Activated T-helper 17 cell treated with anti-CD3 and anti-CD28 coated beads, Interleukin-2, amount 50 U/mL, for 72 hours (primary cell): ENCODE data around the gene ZNF850. TPM values are rescaled to one million over a fixed set of nuclear protein-coding genes. Genes with fewer than 3 reads are reported as not detected.
A peak's percentile ranks its signal among the peaks of the same experiment; 100 is the strongest.
"Not testable (repeated sequence)": the region's sequence is repeated elsewhere in the genome, so short reads cannot be mapped to it uniquely, and the experiment has no call there.

Experiments used
- ATAC-seq: fragments of 150-1000 bp; cut with Tn5 transposase; replicated peaks from 2 replicates; pipeline ENCODE4 v1.10.0; 2021; ENCODE audit warnings: mild to moderate bottlenecking, moderate library complexity
- H3K27ac Mint-ChIP-seq: one replicate; pipeline ENCODE4 v1.8.0; 2022; ENCODE audit warnings: mixed read lengths
- H3K27me3 Mint-ChIP-seq: one replicate; pipeline ENCODE4 v1.8.0; 2022; ENCODE audit warnings: mixed read lengths
- H3K36me3 Mint-ChIP-seq: one replicate; pipeline ENCODE4 v1.8.0; 2022; ENCODE audit warnings: low read depth, mild to moderate bottlenecking, mixed read lengths
- H3K4me1 Mint-ChIP-seq: one replicate; pipeline ENCODE4 v1.8.0; 2022; ENCODE audit warnings: mixed read lengths
- H3K4me3 Mint-ChIP-seq: one replicate; pipeline ENCODE4 v1.8.0; 2022; ENCODE audit warnings: mild to moderate bottlenecking, mixed read lengths
- H3K9me3 Mint-ChIP-seq: one replicate; pipeline ENCODE4 v1.8.0; 2022; ENCODE audit warnings: mixed read lengths
- total RNA-seq, 2 donors: library from RNA; stranded (reverse); gene quantifications; one replicate each; pipeline ENCODE4 v1.2.3, GENCODE V29; 2022

ZNF850 gene
- total RNA-seq: 10 to 100 TPM in 1 of 2 donors, 1 to 10 TPM in 1; 4.7 to 13.9 TPM

DNA sequence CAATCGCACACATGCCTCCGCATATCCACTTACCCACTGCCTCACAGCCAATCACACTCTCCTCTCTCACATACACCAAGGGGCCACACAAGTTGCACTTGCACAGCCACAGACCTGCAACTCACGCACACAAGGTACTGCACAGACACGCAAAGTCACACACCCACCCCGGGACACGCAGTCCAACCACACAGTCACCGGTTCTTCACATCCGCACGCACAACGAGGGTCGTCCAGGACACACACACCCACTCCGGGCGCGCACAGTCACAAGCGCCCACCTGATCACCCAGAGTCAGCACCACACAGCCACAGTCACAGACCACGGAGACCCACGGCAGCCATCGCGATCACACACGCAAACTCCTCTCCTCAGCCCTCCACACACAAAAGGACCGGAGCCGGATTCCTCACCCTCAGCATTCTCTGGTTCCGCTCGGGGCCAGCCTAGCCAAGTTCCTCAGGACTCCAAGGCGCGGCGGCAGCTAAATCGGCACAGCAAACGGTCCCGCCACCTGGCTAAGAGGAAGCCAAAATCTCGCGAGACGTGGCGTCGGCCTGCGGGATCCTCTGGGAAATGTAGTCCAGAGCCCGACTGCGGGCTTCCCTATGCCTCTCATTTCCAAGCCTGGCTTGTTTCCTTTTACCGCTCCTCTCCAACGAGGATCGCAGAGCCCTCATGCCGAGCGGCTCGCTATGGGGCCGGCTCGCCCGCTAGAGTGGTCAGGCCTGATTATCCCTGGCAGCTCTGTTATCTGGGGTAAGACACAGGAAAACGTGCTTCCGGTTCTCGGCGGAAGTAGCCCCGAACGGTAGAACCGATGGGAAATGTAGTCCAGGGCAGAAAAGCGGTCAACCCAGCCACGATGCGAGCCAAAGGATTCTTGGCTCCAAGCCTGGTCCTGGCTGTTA lies at the start of gene ZNF850:
Gene ZNF850, minus strand, starts transcription at position 497 of the 912 bp plus-strand sequence. CDS start 10,201 bp downstream, outside the sequence.
- H3K27me3 Mint-ChIP-seq: no peaks in the 10 kb centered on the region
- peaks cover 8% of the 10 kb centered on the region for H3K9me3 Mint-ChIP-seq
- ATAC-seq: peak; percentile 95
- H3K27ac Mint-ChIP-seq: peak within 1 kb of the TSS; percentile 93
- peak within 1 kb of the TSS; percentile 97 for H3K4me3 Mint-ChIP-seq
- peaks cover 28% of the 10 kb centered on the region for H3K36me3 Mint-ChIP-seq
- H3K4me1 Mint-ChIP-seq: peaks cover 15% of the 10 kb centered on the region

DNA sequence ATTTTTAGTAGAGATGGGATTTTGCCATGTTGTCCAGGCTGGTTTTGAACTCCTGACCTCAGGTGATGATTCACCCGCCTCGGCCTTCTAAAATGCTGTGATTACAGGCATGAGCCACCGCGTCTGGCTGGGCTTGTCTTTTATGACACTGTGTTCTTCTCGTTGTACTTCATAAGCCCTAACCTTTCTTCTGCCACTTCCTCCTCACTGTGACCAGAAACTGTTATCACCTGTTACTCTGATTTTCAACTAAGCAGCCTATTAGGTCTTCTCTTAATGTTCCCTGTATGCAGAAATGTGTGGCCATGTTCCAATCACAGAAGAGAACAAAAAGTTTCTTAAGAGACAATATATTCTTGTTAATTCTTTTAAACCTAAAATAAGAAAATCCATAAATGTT lies 49.2 kb upstream of the ZNF850 start:
- no peak overlapping the region for H3K27ac Mint-ChIP-seq
- H3K9me3 Mint-ChIP-seq: peaks cover 35% of the 10 kb centered on the region
- ATAC-seq: no peak
- H3K4me3 Mint-ChIP-seq: no peak overlapping the region
- H3K36me3 Mint-ChIP-seq: peaks cover 95% of the 10 kb centered on the region
- no peaks in the 10 kb centered on the region for H3K4me1 Mint-ChIP-seq
- no peaks in the 10 kb centered on the region for H3K27me3 Mint-ChIP-seq

DNA sequence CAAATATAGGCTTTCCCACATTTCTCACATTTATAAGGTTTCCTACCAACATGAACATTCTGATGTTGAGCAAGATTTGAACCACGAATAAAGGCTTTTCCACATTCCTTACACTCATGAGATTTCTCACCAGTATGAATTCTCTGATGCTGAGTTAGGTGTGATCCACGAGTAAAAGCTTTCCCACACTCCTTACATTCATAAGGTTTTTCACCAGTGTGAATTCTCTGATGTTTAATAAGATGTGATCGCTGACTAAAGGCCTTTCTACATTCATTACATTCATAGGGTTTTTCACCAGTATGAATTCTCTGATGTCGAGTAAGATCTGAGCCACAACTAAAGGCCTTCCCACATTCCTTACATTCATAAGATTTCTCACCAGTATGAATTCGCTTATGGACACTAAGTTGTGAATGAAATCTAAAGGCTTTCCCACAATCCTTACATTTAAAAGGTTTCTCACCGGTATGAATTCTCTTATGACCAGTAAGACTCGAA lies 46.6 kb upstream of the ZNF850 start:
- peaks cover 23% of the 10 kb centered on the region for H3K9me3 Mint-ChIP-seq
- peaks cover 97% of the 10 kb centered on the region for H3K36me3 Mint-ChIP-seq
- ATAC-seq: no peak
- no peak overlapping the region for H3K27ac Mint-ChIP-seq
- no peaks in the 10 kb centered on the region for H3K4me1 Mint-ChIP-seq
- H3K4me3 Mint-ChIP-seq: no peak overlapping the region
- H3K27me3 Mint-ChIP-seq: no peaks in the 10 kb centered on the region

DNA sequence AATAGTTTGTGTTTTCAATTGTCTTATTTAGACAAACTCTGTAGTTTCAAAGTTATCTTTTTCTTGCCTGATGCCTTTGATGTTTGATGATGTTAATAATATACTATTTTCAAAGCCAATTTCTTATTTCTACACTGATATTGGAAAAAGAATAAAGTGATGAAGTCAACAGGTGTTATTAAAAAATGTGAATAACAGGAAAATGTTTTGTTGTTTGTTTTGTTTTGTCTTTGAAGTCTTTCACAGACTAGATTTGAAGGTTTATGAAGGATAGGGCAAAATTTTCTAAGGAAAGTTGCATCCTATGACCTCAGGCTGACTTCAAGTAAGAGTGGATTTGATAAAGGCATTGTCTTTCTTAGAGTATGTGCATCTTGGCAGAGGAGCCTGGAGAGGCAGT lies 34.4 kb upstream of the ZNF850 start:
- no peak for ATAC-seq
- H3K27me3 Mint-ChIP-seq: no peaks in the 10 kb centered on the region
- H3K36me3 Mint-ChIP-seq: peaks cover 53% of the 10 kb centered on the region
- H3K27ac Mint-ChIP-seq: no peak overlapping the region
- H3K4me3 Mint-ChIP-seq: no peak overlapping the region
- H3K4me1 Mint-ChIP-seq: no peaks in the 10 kb centered on the region
- peaks cover 18% of the 10 kb centered on the region for H3K9me3 Mint-ChIP-seq

DNA sequence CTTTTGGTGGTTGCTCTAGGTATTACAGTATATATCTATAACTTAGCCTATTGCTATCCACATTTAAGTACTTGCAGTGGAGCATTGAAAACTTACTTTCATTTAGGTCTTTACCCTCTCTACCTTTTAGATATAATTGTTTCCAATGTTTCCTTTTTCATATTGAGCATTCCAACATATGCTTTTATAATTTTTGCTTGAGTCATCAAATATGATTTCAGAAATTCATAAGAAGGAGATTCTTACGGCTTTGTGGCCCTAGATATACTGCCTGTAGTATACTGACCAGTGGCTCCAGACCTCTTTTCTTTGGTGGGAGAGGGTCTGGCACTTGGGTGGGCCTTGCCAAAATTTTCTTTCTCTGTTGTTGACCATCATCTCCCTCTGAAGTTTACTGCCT lies 32.8 kb upstream of the ZNF850 start:
- H3K4me3 Mint-ChIP-seq: no peak overlapping the region
- peaks cover 70% of the 10 kb centered on the region for H3K36me3 Mint-ChIP-seq
- peaks cover 7% of the 10 kb centered on the region for H3K9me3 Mint-ChIP-seq
- H3K27ac Mint-ChIP-seq: no peak overlapping the region
- no peak for ATAC-seq
- H3K27me3 Mint-ChIP-seq: no peaks in the 10 kb centered on the region
- H3K4me1 Mint-ChIP-seq: no peaks in the 10 kb centered on the region

DNA sequence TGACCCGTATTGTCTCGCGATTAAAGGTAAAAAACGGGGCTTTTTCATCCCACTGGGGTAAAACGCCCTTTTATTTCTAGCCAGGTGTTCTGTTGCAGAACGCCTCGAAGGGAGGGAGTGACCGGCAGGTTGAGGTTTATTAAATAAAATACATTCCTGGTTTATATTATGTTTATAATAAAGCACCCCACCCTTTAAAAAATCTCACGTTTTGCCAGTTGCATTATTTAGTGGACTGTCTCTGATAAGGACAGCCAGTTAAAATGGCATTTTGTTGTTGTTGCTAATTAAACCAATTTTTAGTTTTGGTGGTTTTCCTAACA lies 25.1 kb upstream of the ZNF850 start:
- Mint-ChIP-seq H3K27ac (peak overlapping the region; percentile 97), H3K4me1 (peaks cover 6% of the 10 kb centered on the region), H3K27me3 (no peaks in the 10 kb centered on the region), H3K36me3 (peaks cover 47% of the 10 kb centered on the region), H3K4me3 (peak overlapping the region; percentile 91), H3K9me3 (peaks cover 13% of the 10 kb centered on the region)
- ATAC-seq: no peak

- Mint-ChIP-seq H3K4me1 (peaks cover 10% of the 10 kb centered on the region), H3K27ac (peak overlapping the region; percentile 97), H3K36me3 (peaks cover 42% of the 10 kb centered on the region), H3K9me3 (peaks cover 21% of the 10 kb centered on the region), H3K4me3 (peak overlapping the region; percentile 91), H3K27me3 (peaks cover 6% of the 10 kb centered on the region)
- ATAC-seq: no peak
Observed at GRCh38 chr19:36796714-36796992, 24.0 kb upstream of the ZNF850 start.

DNA sequence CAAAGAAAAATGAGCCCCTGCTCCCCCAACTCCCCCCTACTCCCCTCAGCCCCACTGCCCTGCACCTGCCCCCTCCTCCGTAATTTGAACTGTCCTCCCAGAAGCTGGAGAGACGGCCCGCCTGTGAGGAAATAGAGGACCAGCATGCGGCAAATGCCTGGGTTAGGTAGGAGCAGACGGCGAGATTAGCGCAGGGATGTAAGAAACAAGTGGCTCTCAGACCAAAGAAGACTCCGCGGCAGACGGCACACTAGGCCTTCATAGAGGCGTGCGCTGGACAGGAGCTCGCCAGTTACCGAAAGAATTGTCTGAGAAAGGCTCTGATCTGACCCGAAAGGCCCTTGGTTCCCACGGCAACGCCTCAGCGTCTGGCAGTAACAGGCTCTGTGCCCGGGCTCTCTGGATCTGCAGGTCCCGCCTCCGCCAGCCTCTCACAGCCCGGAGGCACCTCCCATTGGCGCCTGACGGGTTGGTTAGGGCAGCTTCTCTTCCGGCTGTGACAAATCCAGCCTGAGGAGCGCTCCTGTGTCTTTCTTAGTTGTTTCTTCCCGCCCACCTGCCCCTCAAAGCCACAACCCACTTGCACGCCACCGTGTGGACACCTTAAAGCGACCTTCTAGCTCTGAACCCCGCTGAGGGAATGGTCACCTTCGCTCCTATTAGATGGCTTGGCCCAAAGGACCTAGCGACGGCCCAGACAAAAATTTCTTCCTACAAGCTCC lies 19.0 kb upstream of the ZNF850 start:
- Mint-ChIP-seq H3K4me3 (peak overlapping the region; percentile 22), H3K9me3 (peaks cover 20% of the 10 kb centered on the region), H3K27me3 (peaks cover 10% of the 10 kb centered on the region)
- H3K4me1 Mint-ChIP-seq, H3K27ac Mint-ChIP-seq, H3K36me3 Mint-ChIP-seq: not testable (repeated sequence)
- ATAC-seq: peak; percentile 90

DNA sequence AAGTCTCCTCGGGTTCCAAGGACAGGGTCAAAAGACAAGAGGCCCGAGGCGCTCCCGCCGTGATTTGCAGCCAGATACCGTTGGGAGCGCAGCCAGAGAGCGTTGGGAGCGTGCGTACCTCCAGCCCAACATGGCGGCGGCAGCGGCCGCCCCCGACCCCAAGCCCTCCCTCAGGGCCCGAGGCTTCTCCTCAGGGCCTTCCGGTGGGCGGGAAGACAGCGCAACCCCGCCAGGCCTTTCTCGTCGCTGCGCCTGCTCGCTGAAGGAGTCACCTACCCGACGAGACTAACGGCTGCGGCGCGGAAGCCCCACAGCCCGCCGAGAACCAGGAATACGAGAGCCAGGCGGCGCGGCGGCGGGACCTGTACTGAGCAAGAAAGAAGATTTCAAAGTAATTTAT lies 3.2 kb upstream of the ZNF850 start:
- Mint-ChIP-seq H3K27ac (no peak overlapping the region), H3K27me3 (no peaks in the 10 kb centered on the region), H3K9me3 (peaks cover 8% of the 10 kb centered on the region), H3K36me3 (peaks cover 22% of the 10 kb centered on the region), H3K4me1 (peaks cover 14% of the 10 kb centered on the region), H3K4me3 (no peak overlapping the region)
- ATAC-seq: no peak

GRCh38 chr19:36773223-36773579 lies 594 bp upstream of the ZNF850 start:
- no peaks in the 10 kb centered on the region for H3K27me3 Mint-ChIP-seq
- peak overlapping the region; percentile 93 for H3K27ac Mint-ChIP-seq
- ATAC-seq: no peak
- H3K36me3 Mint-ChIP-seq: peaks cover 28% of the 10 kb centered on the region
- H3K4me3 Mint-ChIP-seq: peak overlapping the region; percentile 97
- H3K4me1 Mint-ChIP-seq: peaks cover 15% of the 10 kb centered on the region
- H3K9me3 Mint-ChIP-seq: peaks cover 8% of the 10 kb centered on the region

DNA sequence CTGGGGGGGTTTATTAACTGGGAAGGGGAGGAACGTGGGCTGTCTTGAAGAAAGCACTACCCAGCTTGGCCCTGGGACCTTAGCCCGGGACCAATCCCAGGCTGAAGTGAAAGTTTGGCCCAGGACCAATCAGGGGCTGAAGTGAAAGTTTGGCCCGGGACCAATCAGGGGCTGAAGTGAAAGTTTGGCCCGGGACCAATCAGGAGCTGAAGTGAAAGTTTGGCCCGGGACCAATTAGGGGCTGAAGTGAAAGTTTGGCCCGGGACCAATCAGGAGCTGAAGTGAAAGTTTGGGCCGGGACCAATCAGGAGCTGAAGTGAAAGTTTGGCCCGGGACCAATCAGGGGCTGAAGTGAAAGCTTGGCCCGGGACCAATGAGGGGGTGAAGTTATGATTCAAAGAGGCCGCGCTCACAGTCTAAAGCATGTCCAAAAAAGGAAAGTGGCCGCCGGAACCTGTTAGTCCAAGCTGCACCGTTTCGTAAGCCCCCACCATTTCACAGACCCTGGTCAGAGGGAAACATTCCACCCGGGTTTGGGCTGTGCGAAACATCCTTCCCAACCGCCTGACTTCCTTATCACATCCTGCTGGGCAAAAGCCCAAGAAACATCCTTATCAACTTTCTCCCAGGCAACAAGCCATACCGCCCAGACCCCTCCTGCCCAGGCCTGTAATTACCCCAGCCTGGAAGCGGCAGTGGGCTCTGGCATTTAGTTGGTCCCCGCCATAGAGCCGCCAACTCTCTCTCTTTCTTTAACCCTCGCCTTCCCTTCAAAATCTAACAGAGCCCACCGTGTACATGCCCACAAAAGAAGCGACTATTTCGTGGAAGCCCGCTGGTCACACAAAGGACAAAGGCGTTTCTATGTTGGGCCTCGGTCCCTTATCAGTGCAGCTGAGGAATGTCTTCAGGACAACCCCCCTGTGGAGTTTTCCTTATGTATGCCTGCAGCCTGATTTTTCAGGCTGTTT lies 1.1 kb downstream of the ZNF850 start:
- Mint-ChIP-seq H3K4me3 (peak overlapping the region; percentile 97), H3K4me1 (peaks cover 15% of the 10 kb centered on the region), H3K36me3 (peaks cover 30% of the 10 kb centered on the region), H3K27ac (peak overlapping the region; percentile 93), H3K9me3 (peaks cover 8% of the 10 kb centered on the region), H3K27me3 (no peaks in the 10 kb centered on the region)
- ATAC-seq: no peak

DNA sequence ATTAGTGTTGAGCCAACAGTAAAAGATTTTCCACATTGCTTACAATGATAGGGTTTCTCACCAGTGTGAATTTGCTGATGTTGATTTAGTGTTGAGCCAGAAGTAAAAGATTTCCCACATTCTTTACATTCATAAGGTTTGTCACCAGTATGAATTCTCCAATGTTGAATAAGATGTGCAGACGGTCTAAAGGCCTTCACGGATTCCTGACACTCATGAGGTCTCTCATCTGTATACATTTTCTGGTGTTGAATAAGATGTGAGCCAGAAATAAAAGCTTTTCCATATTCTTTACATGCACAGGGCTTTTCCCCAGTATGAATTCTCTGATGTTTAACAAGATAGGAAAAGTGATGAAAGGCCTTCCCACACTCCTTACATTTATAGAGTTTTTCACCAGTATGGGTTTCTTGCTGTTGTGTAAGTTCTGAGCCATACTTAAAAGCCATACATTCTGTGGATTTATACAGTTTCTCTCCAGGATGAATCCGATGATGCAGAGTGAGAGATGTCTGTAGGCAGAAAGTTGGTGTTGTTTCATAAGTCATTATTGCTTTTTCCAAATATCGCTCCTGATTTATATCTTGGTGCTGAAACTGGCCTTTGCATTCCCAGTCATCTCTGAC lies 22.4 kb downstream of the ZNF850 start:
- H3K4me1 Mint-ChIP-seq: no peaks in the 10 kb centered on the region
- no peak overlapping the region for H3K27ac Mint-ChIP-seq
- H3K4me3 Mint-ChIP-seq: no peak overlapping the region
- ATAC-seq: no peak
- H3K27me3 Mint-ChIP-seq: no peaks in the 10 kb centered on the region
- H3K9me3 Mint-ChIP-seq: peaks cover 39% of the 10 kb centered on the region
- H3K36me3 Mint-ChIP-seq: peaks cover 90% of the 10 kb centered on the region

- not testable (repeated sequence) for H3K27ac Mint-ChIP-seq, H3K27me3 Mint-ChIP-seq, H3K4me3 Mint-ChIP-seq, H3K4me1 Mint-ChIP-seq, ATAC-seq
- Mint-ChIP-seq H3K9me3 (peaks cover 41% of the 10 kb centered on the region), H3K36me3 (peaks cover 90% of the 10 kb centered on the region)
Observed at GRCh38 chr19:36749613-36750012, 23.0 kb downstream of the ZNF850 start.
